Gastrocnemius medialis (tissue), 4 donors: ENCODE measurements around the gene PPP1R3E.

Experiments
- POLR2A ChIP-seq, 2 donors: fragments of 450-650 bp; IDR thresholded peaks; one replicate each; pipeline ENCODE4 v1.6.1; 2017; ENCODE audit warnings: antibody characterized with exemption in 2 of 2, mild to moderate bottlenecking in 2 of 2, moderate library complexity in 2 of 2
- TF ChIP-seq, protein P1 (sequence below), 5 experiments: fragments of 450-650 bp in 3 of 5; fragments of 200-600 bp in 2 of 5; sonication (generic) in 2 of 5; IDR thresholded peaks in 4 of 5; conservative IDR thresholded peaks in 1 of 5; 1 replicate in 4 of 5; 2 replicates in 1 of 5; pipeline ENCODE4 v1.5.1; 2016 to 2019; ENCODE audit warnings: antibody characterized with exemption in 5 of 5, mild to moderate bottlenecking in 3 of 5, moderate library complexity in 3 of 5

DNA sequence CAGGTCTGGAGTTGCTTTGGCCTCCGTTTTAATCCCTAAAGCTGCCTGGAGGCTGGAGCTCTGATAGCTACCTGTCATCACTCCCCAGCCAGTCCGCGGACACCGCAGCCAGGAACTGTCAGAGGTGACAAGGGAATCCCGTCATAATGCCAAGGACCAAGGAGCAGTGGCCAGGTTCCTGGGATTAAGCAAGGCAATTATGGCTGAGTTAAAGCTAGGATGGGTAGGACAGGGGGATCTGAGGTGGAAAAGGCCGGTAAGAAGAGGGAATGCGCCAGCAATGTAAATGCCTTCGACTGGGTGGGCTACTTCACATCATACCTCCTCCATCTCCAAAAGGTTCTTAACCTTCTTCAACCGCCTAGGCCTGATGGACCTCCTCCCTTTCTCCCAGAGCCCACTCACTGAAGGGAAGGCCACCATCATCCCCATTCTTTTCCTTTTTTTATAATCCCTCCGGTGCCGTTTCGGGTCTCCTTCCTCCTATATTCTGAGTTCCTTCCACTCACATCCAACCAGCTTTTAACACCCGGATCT is 1.9 kb downstream of the PPP1R3E start:
- peak in 1 of 2 donors; percentile 40 for TF ChIP-seq POLR2A (IDR thresholded peaks at IDR 0.05)
- TF ChIP-seq, protein P1, sequence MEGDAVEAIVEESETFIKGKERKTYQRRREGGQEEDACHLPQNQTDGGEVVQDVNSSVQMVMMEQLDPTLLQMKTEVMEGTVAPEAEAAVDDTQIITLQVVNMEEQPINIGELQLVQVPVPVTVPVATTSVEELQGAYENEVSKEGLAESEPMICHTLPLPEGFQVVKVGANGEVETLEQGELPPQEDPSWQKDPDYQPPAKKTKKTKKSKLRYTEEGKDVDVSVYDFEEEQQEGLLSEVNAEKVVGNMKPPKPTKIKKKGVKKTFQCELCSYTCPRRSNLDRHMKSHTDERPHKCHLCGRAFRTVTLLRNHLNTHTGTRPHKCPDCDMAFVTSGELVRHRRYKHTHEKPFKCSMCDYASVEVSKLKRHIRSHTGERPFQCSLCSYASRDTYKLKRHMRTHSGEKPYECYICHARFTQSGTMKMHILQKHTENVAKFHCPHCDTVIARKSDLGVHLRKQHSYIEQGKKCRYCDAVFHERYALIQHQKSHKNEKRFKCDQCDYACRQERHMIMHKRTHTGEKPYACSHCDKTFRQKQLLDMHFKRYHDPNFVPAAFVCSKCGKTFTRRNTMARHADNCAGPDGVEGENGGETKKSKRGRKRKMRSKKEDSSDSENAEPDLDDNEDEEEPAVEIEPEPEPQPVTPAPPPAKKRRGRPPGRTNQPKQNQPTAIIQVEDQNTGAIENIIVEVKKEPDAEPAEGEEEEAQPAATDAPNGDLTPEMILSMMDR (IDR thresholded peaks at IDR 0.05 in 4 of 5, conservative IDR thresholded peaks at IDR 0.05 in 1 of 5), result no peak
